ENCODE data around the gene CHTF8.
"Not testable (repeated sequence)": the region's sequence is repeated elsewhere in the genome, so short reads cannot be mapped to it uniquely, and the experiment has no call there.

GRCh38 chr16:69124406-69124805 is 8.0 kb downstream of the CHTF8 start:
- TF ChIP-seq POLR2A, TAF1, POLR2AphosphoS5, SPI1 (IDR thresholded peaks at IDR 0.05; ENCODE audit: low read depth, low read length): not testable (repeated sequence)
